HEK293 (cell line): ENCODE results near the gene FAM184A.

Source experiments
- IKZF3 ChIP-seq: fragments of 450-650 bp; IDR thresholded peaks from 2 replicates; pipeline ENCODE4 v1.5.0; 2018; ENCODE audit warnings: missing biosample characterization, mild to moderate bottlenecking, missing genetic modification characterization, moderate library complexity
- KLF1 ChIP-seq: fragments of 450-650 bp; formaldehyde crosslinking; IDR thresholded peaks from 2 replicates; pipeline ENCODE4 v1.5.1; 2016; ENCODE audit warnings: missing biosample characterization, missing genetic modification characterization
- KLF16 ChIP-seq: fragments of 450-650 bp; formaldehyde crosslinking; IDR thresholded peaks from 2 replicates; pipeline ENCODE4 v1.5.1; 2017; ENCODE audit warnings: missing biosample characterization, missing genetic modification characterization
- MEIS1 ChIP-seq: sonication (generic); formaldehyde crosslinking; IDR thresholded peaks from 2 replicates; pipeline ENCODE4 v1.8.1; 2022; ENCODE audit warnings: missing genetic modification reagents, mild to moderate bottlenecking, borderline replicate concordance
- TRIM28 ChIP-seq: IDR thresholded peaks from 2 replicates; pipeline ENCODE4 v1.6.1; 2011; ENCODE audit warnings: low read length, control low read depth, borderline replicate concordance
- YY1 ChIP-seq: fragments of 450-650 bp; formaldehyde crosslinking; IDR thresholded peaks from 2 replicates; pipeline ENCODE4 v1.5.1; 2018; ENCODE audit warnings: missing biosample characterization, missing genetic modification characterization
- ZBTB21 ChIP-seq: fragments of 450-650 bp; formaldehyde crosslinking; IDR thresholded peaks from 2 replicates; pipeline ENCODE4 v1.5.1; 2017; ENCODE audit warnings: missing biosample characterization, missing genetic modification characterization
- ZNF138 ChIP-seq: fragments of 450-650 bp; formaldehyde crosslinking; IDR thresholded peaks from 2 replicates; pipeline ENCODE4 v1.5.1; 2016; ENCODE audit warnings: missing biosample characterization, missing genetic modification characterization, borderline replicate concordance
- ZNF157 ChIP-seq: fragments of 450-650 bp; formaldehyde crosslinking; IDR thresholded peaks from 2 replicates; pipeline ENCODE4 v1.5.1; 2016; ENCODE audit warnings: missing biosample characterization, missing genetic modification characterization
- ZNF16 ChIP-seq: fragments of 450-650 bp; formaldehyde crosslinking; IDR thresholded peaks from 2 replicates; pipeline ENCODE4 v1.5.1; 2016; ENCODE audit warnings: low read depth, missing biosample characterization, missing genetic modification characterization
- ZNF169 ChIP-seq: fragments of 450-650 bp; formaldehyde crosslinking; IDR thresholded peaks from 2 replicates; pipeline ENCODE4 v1.5.1; 2016; ENCODE audit warnings: missing biosample characterization, missing genetic modification characterization
- ZNF23 ChIP-seq: fragments of 450-650 bp; formaldehyde crosslinking; IDR thresholded peaks from 2 replicates; pipeline ENCODE4 v1.5.1; 2016; ENCODE audit warnings: missing biosample characterization, missing genetic modification characterization, borderline replicate concordance
- ZNF311 ChIP-seq: fragments of 450-650 bp; formaldehyde crosslinking; IDR thresholded peaks from 2 replicates; pipeline ENCODE4 v1.5.1; 2017; ENCODE audit warnings: missing biosample characterization, missing genetic modification characterization, borderline replicate concordance
- ZNF391 ChIP-seq: fragments of 450-650 bp; formaldehyde crosslinking; IDR thresholded peaks from 2 replicates; pipeline ENCODE4 v1.5.1; 2016; ENCODE audit warnings: low read depth, missing biosample characterization, missing genetic modification characterization, borderline replicate concordance
- ZNF501 ChIP-seq: fragments of 450-650 bp; formaldehyde crosslinking; IDR thresholded peaks from 2 replicates; pipeline ENCODE4 v1.5.1; 2016; ENCODE audit warnings: missing biosample characterization, missing genetic modification characterization
- ZNF561 ChIP-seq: fragments of 450-650 bp; IDR thresholded peaks from 2 replicates; pipeline ENCODE4 v1.5.1; 2018; ENCODE audit warnings: missing biosample characterization, missing genetic modification characterization, borderline replicate concordance
- ZNF600 ChIP-seq: fragments of 450-650 bp; formaldehyde crosslinking; IDR thresholded peaks from 2 replicates; pipeline ENCODE4 v1.5.1; 2016; ENCODE audit warnings: missing biosample characterization, missing genetic modification characterization
- ZNF830 ChIP-seq: fragments of 450-650 bp; IDR thresholded peaks from 2 replicates; pipeline ENCODE4 v1.5.0; 2018; ENCODE audit warnings: missing biosample characterization, missing genetic modification characterization, low read depth, mild to moderate bottlenecking, moderate library complexity
- ZNF837 ChIP-seq: fragments of 450-650 bp; formaldehyde crosslinking; IDR thresholded peaks from 2 replicates; pipeline ENCODE4 v1.5.1; 2016; ENCODE audit warnings: missing biosample characterization, missing genetic modification characterization
- ZXDB ChIP-seq: fragments of 450-650 bp; formaldehyde crosslinking; IDR thresholded peaks from 2 replicates; pipeline ENCODE4 v1.5.1; 2016; ENCODE audit warnings: missing biosample characterization, missing genetic modification characterization
- TF ChIP-seq, protein P1 (sequence below): fragments of 450-650 bp; formaldehyde crosslinking; IDR thresholded peaks from 2 replicates; pipeline ENCODE4 v1.5.0; 2017; ENCODE audit warnings: missing biosample characterization, missing genetic modification characterization, borderline replicate concordance
- TF ChIP-seq, protein P2 (sequence below): fragments of 450-650 bp; formaldehyde crosslinking; IDR thresholded peaks from 2 replicates; pipeline ENCODE4 v1.5.1; 2016; ENCODE audit warnings: missing biosample characterization, missing genetic modification characterization
- TF ChIP-seq, protein P3 (sequence below): sonication (generic); formaldehyde crosslinking; IDR thresholded peaks from 2 replicates; pipeline ENCODE4 v1.8.1; 2022; ENCODE audit warnings: mild to moderate bottlenecking, moderate library complexity, missing genetic modification reagents
- TF ChIP-seq, protein P4 (sequence below): fragments of 450-650 bp; IDR thresholded peaks from 2 replicates; pipeline ENCODE4 v1.5.1; 2018; ENCODE audit warnings: missing biosample characterization, mild to moderate bottlenecking, missing genetic modification characterization
- TF ChIP-seq, protein P5 (sequence below): fragments of 450-650 bp; formaldehyde crosslinking; conservative IDR thresholded peaks from 2 replicates; pipeline ENCODE4 v1.5.1; 2016; ENCODE audit warnings: low read depth, missing biosample characterization, missing genetic modification characterization

The FAM184A gene

DNA sequence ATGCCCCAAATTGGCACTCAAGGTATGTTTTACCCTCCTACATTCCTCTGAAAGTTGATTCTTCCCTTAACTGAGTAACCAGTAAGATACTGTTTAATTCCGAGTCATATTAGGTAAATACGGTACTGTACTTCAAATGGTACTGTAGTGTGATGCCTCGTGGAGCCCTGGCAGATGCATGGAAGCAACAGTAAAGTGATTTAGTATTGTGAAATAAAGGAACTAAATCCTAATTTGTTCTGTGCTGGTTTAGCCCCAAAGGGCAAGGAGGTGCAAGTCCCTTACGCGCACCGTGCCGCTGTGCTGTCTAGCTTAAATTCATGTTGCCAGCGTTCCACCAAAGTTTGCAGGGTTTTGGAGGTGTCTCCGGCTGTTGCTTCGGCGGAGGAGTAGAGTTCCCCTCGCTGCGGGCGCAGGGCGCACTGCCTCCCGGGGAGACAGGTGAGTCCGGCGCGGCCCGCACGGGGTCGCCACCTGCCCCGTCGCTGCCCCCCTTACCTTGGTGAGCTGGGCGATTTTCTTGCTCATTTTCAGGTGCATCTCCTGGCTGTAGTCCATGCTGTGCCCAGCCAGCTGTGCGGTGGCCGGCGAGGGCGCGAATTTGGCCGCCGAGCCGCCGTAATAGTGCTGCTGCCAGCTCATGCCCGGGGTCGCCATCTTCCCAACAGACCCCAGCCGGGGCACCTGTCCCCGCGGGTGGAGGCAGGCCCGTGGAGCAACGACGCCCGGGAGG, 655 bp downstream of the FAM184A start (continued):
- TF ChIP-seq, protein P1, sequence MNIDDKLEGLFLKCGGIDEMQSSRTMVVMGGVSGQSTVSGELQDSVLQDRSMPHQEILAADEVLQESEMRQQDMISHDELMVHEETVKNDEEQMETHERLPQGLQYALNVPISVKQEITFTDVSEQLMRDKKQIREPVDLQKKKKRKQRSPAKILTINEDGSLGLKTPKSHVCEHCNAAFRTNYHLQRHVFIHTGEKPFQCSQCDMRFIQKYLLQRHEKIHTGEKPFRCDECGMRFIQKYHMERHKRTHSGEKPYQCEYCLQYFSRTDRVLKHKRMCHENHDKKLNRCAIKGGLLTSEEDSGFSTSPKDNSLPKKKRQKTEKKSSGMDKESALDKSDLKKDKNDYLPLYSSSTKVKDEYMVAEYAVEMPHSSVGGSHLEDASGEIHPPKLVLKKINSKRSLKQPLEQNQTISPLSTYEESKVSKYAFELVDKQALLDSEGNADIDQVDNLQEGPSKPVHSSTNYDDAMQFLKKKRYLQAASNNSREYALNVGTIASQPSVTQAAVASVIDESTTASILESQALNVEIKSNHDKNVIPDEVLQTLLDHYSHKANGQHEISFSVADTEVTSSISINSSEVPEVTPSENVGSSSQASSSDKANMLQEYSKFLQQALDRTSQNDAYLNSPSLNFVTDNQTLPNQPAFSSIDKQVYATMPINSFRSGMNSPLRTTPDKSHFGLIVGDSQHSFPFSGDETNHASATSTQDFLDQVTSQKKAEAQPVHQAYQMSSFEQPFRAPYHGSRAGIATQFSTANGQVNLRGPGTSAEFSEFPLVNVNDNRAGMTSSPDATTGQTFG, result no peak
- TF ChIP-seq TRIM28 (no peak), ZNF311 (tag by site-specific recombination) (no peak), ZNF23 (tag by site-specific recombination) (no peak), MEIS1 (CRISPR knock-in tag) (no peak), ZNF501 (tag by site-specific recombination) (peak; percentile 65; the same call in 1 of the 2 replicates), ZNF16 (tag by site-specific recombination) (no peak), KLF1 (tag by site-specific recombination) (no peak), ZNF138 (tag by site-specific recombination) (no peak), ZNF561 (0 out of 2 replicates have a peak, but pooled peaks have one; percentile 27), IKZF3 (tag by site-specific recombination) (no peak), ZNF600 (tag by site-specific recombination) (peak; percentile 82), ZXDB (tag by site-specific recombination) (peak; percentile 82), ZNF391 (tag by site-specific recombination) (no peak), ZBTB21 (tag by site-specific recombination) (no peak), ZNF837 (tag by site-specific recombination) (no peak), ZNF157 (tag by site-specific recombination) (no peak), ZNF830 (tag by site-specific recombination) (no peak), ZNF169 (tag by site-specific recombination) (no peak), YY1 (0 out of 2 replicates have a peak, but pooled peaks have one; percentile 66), KLF16 (tag by site-specific recombination) (peak; percentile 34; the same call in 1 of the 2 replicates)
- TF ChIP-seq, protein P2, sequence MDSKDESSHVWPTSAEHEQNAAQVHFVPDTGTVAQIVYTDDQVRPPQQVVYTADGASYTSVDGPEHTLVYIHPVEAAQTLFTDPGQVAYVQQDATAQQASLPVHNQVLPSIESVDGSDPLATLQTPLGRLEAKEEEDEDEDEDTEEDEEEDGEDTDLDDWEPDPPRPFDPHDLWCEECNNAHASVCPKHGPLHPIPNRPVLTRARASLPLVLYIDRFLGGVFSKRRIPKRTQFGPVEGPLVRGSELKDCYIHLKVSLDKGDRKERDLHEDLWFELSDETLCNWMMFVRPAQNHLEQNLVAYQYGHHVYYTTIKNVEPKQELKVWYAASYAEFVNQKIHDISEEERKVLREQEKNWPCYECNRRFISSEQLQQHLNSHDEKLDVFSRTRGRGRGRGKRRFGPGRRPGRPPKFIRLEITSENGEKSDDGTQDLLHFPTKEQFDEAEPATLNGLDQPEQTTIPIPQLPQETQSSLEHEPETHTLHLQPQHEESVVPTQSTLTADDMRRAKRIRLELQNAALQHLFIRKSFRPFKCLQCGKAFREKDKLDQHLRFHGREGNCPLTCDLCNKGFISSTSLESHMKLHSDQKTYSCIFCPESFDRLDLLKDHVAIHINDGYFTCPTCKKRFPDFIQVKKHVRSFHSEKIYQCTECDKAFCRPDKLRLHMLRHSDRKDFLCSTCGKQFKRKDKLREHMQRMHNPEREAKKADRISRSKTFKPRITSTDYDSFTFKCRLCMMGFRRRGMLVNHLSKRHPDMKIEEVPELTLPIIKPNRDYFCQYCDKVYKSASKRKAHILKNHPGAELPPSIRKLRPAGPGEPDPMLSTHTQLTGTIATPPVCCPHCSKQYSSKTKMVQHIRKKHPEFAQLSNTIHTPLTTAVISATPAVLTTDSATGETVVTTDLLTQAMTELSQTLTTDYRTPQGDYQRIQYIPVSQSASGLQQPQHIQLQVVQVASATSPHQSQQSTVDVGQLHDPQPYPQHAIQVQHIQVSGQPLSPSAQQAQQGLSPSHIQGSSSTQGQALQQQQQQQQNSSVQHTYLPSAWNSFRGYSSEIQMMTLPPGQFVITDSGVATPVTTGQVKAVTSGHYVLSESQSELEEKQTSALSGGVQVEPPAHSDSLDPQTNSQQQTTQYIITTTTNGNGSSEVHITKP (tag by site-specific recombination), result peak; percentile 69; the same call in 1 of the 2 replicates
- TF ChIP-seq, protein P3, sequence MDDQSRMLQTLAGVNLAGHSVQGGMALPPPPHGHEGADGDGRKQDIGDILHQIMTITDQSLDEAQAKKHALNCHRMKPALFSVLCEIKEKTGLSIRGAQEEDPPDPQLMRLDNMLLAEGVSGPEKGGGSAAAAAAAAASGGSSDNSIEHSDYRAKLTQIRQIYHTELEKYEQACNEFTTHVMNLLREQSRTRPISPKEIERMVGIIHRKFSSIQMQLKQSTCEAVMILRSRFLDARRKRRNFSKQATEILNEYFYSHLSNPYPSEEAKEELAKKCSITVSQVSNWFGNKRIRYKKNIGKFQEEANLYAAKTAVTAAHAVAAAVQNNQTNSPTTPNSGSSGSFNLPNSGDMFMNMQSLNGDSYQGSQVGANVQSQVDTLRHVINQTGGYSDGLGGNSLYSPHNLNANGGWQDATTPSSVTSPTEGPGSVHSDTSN (CRISPR knock-in tag), result no peak
- TF ChIP-seq, protein P4, sequence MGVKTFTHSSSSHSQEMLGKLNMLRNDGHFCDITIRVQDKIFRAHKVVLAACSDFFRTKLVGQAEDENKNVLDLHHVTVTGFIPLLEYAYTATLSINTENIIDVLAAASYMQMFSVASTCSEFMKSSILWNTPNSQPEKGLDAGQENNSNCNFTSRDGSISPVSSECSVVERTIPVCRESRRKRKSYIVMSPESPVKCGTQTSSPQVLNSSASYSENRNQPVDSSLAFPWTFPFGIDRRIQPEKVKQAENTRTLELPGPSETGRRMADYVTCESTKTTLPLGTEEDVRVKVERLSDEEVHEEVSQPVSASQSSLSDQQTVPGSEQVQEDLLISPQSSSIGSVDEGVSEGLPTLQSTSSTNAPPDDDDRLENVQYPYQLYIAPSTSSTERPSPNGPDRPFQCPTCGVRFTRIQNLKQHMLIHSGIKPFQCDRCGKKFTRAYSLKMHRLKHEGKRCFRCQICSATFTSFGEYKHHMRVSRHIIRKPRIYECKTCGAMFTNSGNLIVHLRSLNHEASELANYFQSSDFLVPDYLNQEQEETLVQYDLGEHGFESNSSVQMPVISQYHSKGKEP (tag by site-specific recombination), result no peak
- TF ChIP-seq, protein P5, sequence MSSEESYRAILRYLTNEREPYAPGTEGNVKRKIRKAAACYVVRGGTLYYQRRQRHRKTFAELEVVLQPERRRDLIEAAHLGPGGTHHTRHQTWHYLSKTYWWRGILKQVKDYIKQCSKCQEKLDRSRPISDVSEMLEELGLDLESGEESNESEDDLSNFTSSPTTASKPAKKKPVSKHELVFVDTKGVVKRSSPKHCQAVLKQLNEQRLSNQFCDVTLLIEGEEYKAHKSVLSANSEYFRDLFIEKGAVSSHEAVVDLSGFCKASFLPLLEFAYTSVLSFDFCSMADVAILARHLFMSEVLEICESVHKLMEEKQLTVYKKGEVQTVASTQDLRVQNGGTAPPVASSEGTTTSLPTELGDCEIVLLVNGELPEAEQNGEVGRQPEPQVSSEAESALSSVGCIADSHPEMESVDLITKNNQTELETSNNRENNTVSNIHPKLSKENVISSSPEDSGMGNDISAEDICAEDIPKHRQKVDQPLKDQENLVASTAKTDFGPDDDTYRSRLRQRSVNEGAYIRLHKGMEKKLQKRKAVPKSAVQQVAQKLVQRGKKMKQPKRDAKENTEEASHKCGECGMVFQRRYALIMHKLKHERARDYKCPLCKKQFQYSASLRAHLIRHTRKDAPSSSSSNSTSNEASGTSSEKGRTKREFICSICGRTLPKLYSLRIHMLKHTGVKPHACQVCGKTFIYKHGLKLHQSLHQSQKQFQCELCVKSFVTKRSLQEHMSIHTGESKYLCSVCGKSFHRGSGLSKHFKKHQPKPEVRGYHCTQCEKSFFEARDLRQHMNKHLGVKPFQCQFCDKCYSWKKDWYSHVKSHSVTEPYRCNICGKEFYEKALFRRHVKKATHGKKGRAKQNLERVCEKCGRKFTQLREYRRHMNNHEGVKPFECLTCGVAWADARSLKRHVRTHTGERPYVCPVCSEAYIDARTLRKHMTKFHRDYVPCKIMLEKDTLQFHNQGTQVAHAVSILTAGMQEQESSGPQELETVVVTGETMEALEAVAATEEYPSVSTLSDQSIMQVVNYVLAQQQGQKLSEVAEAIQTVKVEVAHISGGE (tag by site-specific recombination), result no peak
